NCI-H2171 (cell line): ENCODE results near the gene CD2AP.
"Not testable (repeated sequence)": the region's sequence is repeated elsewhere in the genome, so short reads cannot be mapped to it uniquely, and the experiment has no call there.

Experiments used
- DNase-seq: peaks from one replicate; lab custom pipeline; 2025; lab: John Stamatoyannopoulos, UW

The CD2AP gene

GRCh38 chr6:47464052-47464451 is 13.5 kb upstream of the CD2AP start:
- DNase-seq: no peak

- no peak for DNase-seq
Measured at GRCh38 chr6:47465117-47465516, 12.5 kb upstream of the CD2AP start.

GRCh38 chr6:47471911-47472310 is 5.7 kb upstream of the CD2AP start:
- no peak for DNase-seq

- DNase-seq: no peak
Measured at GRCh38 chr6:47473791-47474346, 3.7 kb upstream of the CD2AP start.

- DNase-seq: no peak
Measured at GRCh38 chr6:47475319-47475816, 2.2 kb upstream of the CD2AP start.

GRCh38 chr6:47476781-47477496 is 650 bp upstream of the CD2AP start:
- no peak for DNase-seq

GRCh38 chr6:47478233-47479139 is 897 bp downstream of the CD2AP start:
- DNase-seq: no peak

- DNase-seq: no peak
Measured at GRCh38 chr6:47479140-47479508, 1.5 kb downstream of the CD2AP start.

- DNase-seq: no peak
Measured at GRCh38 chr6:47479874-47480273, 2.3 kb downstream of the CD2AP start.

GRCh38 chr6:47481213-47481612 is 3.6 kb downstream of the CD2AP start:
- DNase-seq: not testable (repeated sequence)

GRCh38 chr6:47481806-47482205 is 4.2 kb downstream of the CD2AP start:
- DNase-seq: no peak

- no peak for DNase-seq
Measured at GRCh38 chr6:47483516-47483852, 5.9 kb downstream of the CD2AP start.

- DNase-seq: no peak
Measured at GRCh38 chr6:47483853-47484546, 6.4 kb downstream of the CD2AP start.

GRCh38 chr6:47484616-47485015 is 7.0 kb downstream of the CD2AP start:
- DNase-seq: no peak

GRCh38 chr6:47485083-47485482 is 7.5 kb downstream of the CD2AP start:
- no peak for DNase-seq

GRCh38 chr6:47485491-47486135 is 8.0 kb downstream of the CD2AP start:
- DNase-seq: no peak

GRCh38 chr6:47489995-47490394 is 12.4 kb downstream of the CD2AP start:
- DNase-seq: no peak

GRCh38 chr6:47490676-47491075 is 13.1 kb downstream of the CD2AP start:
- no peak for DNase-seq

GRCh38 chr6:47492355-47492754 is 14.8 kb downstream of the CD2AP start:
- no peak for DNase-seq

GRCh38 chr6:47495207-47495606 is 17.6 kb downstream of the CD2AP start:
- DNase-seq: no peak

- no peak for DNase-seq
Measured at GRCh38 chr6:47495954-47496545, 18.5 kb downstream of the CD2AP start.
